NCI-H510A (cell line): Measurements from ENCODE around the gene RNASE12.
"Not testable (repeated sequence)": the region's sequence is repeated elsewhere in the genome, so short reads cannot be mapped to it uniquely, and the experiment has no call there.

ENCODE experiments used
- DNase-seq: peaks from one replicate; lab custom pipeline; 2025; lab: John Stamatoyannopoulos, UW

RNASE12 gene, protein sequence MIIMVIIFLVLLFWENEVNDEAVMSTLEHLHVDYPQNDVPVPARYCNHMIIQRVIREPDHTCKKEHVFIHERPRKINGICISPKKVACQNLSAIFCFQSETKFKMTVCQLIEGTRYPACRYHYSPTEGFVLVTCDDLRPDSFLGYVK

DNA sequence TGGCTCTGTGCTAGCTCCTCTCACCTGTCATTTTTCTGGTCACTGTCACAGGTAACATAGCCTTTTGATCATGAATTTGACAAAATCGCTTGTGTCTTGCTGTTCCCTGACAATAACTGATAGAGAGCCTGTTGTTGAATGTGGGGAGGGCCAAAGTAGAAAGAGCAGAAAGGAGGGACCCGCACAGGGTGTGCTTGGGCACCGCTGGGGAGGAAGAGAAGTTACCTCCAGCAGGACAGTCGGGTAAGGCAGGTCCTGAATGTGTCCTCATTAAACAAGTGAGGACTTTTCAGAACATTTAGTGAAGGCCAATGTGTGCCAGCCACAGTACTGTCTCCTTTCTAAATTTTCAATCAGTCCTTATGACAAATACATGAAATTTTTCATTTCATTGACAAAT lies at the start of gene RNASE12:
Gene RNASE12 (minus strand): TSS at position 142 of the 400 bp plus-strand sequence. CDS start 653 bp downstream, outside the sequence.
- no peak for DNase-seq

DNA sequence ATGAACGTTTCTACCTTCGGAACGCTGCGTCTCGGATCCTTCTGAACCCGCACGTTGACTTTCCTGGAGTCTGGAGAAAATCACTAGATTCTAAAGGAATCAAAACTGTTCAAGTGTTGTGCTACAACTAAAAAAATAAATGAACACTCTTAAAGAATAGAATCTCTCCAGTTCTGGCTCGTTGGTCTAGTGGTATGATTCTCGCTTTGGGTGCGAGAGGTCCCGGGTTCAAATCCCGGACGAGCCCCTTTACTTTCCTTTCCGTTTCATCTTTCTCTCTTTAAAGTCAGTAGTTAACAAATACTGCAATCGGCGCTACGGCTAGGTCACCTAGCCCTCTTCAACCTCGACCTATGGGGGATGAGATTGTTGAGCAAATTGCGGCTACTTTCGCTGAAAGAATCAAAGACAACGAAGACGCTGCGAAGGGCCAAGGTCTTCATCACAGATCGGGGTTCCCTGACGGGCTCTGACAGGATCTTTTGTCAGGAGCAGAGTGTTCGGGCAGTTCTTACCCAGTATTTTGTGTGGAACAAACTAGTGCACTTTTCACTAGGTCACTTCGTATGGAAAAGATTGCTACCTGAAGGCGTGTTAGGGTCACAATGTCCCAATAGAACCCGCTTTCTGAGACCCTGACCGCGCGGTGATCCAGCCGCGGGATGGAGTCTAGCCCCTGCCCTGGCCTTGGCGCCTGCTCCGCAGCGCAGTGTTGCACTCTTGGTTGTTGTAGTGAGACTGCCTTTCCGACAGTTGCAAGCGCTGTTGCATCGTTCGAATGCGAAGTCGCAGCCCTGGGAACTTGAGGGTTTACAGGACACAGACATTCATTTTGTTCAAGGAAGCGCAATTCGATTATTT lies 41.9 kb upstream of the RNASE12 start:
- DNase-seq: no peak

DNA sequence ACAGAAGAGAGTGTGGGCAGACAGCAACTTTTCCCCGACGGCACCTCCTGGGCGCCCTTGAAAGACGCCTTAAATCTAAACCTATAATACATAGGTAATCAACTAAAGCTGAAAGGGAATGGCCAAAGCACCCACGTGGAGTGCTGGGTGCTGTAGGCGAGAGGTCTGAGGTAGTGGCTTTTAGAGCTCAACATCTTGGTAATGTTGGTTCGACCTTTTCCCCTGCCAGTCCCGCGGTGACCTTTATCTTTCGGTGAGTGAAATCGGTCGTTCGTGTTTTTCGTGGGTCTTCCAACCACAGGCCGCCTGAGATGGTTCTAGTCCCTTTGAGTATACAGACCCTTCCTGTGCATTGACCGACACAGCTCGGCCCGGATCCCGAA lies 41.3 kb upstream of the RNASE12 start:
- DNase-seq: no peak

DNA sequence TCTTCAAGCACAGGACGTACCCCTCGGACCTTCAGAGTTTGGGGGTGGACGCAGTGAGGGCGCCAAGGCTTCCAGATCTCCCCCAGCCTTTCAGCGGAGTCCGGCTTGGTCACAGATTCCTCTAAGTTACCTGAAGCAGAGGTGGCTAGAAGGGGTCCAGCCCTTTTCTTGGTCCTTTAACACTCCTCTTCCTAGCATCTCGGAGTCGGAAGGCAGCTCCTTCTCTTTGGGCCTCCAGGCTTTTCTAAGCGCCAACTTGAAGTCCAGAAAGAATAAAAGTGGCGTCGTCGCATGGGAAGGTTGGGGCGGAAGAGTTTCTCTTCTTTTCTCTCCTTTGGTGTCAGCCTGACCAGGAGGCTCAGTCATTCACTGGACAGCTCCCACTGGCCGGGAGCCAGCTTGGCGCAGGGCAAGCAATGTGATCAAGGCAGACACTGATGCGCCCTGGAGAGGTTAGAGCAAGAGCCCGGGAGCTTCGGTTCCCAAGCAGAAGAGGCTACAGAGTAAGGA lies 40.8 kb upstream of the RNASE12 start:
- DNase-seq: no peak

DNA sequence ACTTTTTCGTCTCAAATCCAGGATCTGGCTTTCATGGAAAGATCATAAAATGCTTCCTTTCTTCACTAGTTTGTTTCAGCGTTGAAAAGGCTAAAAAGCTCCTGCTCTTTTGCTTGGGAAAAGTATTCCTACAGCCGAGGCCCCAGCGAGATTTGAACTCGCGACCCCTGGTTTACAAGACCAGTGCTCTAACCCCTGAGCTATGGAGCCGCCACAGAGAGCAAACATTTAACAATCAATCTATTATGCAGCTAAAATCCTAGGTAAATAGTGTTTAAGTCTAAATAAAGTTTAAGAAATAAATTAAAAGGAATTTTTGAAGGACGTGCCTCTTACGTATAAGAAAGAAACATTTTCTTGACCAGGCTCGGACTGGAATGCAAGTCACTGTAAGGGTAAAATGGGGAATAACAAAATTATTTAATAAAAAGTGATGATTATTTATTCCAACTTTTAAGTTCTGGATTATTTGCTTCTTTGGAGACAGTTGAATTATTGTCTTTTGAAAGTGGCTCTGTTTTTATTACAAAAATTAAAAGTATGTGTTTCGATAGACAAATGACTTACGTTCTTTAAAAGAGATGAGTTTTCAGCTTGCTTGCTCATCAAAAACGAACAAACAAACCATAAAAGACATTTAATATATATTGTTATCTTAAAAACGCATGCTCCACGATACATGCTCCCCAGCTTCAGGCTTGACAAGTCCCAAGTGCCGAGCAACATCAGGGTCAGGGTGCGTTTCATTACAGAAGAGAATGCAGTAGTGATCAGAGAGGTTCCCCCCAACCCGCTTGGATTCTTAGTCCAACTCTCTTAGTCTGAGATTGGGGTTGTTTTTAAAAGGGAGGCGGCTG lies 40.1 kb upstream of the RNASE12 start:
- no peak for DNase-seq

DNA sequence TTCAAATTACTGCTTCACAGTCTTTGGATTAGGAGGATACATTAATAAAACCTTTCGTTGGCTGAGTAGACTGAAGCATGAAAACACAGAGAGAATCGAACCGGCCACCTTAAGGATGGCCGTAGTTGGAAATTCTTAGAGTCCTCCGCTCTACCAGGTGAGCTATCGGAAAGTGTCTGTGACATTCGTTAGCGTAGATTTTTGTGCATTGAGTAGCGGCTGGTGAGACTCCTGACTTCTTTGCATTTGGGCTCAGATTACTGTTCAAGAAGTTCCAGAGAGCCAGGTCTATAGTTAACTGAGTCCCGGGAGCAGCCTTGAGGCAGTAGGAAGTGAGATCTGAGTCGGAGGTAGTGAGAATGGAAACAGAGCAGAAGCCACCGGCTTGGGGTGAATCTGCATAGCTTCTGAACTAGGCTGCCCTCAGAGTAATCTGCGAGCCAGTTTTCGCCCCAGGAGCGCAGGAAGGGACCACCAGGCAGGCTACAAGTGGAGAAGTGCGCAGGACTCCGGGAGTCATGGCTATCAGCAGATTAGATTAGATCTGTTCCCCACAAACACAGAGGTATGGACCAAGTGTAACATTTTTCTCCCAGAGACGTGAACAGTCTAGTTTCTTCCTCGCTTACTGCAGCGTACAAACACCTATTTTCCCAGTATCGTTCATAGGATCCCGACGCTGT lies 39.3 kb upstream of the RNASE12 start:
- no peak for DNase-seq

DNA sequence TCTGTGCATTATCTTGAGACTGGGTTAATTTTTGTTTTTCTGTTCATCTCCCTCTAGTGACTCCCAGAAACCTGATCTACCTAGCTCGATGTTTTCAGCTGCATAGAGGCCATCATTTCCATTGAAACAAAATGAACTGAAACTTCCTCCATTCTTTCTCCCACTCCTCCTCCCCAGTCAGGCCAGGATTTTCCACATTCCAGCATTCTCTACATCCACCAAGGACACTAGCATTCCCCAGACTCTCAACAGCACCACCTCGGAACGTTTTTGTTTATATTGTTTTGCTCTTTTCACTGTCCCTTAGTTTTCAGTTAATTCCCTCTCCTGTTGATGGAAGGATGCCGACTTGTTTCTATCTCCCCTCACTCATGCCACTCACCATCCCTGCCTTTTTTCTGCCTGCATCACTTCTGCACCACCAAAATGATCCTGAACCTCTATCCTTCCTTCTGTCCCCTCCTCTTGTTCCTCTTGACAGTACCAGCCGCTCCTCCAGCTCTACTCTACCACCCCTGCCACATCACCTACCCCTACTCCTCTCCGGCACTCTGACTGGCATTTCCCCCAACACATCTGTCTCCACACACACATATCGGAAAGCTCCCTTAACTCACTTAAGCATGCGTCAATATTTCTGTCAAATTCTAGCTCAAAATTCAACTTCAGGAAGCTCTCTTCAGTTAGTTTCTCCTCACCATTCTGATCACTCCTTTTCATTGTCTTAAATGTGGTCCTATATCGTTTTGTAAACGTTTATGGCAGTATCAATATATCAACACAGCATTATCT lies 37.1 kb upstream of the RNASE12 start:
- no peak for DNase-seq

DNA sequence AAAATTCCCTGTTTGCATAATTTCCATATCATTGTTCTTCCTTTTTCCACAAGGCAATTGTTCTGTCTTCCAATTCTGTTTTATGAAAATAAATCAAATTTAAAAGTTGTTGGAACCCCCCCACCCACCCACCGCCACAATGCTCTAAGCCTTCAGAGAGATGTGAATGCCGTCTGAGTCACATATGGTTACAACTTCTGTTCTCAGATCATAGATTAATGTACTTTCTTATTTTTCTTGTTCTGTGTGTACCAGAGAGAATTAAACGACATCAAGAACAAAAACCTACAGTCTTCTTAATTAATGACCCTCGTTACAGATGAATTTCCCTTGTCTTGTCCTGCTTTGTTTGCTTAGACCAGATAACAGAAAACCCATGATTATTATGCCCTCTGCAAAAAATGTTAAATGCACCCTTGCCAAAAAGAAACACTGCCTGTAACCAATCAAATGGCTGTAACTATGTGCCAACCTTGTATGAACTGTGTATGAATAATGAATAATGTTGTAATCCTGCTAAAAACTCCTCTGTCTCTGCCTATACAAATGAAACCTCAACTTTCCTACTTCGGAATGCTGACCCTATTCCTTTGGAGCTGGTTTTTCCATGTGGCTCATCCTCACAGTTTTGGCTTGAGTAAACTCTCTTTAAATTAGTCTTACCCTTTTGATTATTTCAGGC lies 36.3 kb upstream of the RNASE12 start:
- no peak for DNase-seq

DNA sequence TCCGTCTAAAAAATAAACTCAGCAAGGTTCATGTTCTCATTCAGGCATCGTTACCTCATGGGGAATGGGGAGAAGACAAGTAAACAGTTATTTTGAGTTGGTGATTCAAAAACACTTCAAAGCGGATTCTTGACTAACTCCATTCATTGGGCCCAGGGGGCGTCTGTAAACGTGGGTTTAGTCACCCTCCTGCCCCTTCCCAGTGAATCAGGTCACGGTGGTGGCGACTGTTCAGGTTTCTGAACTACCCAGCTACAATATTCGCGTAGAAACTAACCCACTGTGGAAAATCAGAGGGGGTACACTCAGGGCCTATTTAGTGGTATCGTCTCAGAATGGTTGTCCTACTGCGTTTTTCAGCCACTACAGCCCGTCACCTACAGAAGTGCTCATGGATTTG lies 35.1 kb upstream of the RNASE12 start:
- DNase-seq: no peak

DNA sequence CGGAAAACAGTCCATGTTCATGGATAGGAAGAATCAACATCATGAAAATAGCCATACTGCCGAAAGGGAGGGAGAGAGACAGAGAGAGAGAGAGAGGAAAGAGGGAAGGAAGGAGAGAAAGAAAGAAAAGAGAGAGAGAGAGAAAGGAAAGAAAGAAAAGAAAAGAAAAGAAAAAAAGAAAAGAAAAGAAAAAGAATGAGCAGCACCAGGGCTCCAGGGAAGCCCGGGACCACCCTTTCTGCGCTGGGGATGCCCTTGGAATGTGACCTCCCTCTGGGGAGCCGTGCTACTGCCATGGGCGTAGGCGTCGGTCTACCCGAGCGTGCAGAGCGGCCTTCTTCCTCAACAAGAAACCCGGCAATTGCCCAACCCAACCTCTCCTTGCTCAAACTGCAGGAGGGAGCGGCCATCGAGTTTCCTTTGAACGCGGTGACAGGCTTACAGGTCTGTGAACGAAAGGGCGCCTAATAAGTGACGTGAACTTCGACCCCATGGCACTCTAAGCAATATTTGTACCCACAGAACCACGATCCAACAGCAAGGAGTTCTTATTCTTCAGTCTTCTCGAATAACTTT lies 33.4 kb upstream of the RNASE12 start:
- no peak for DNase-seq

DNA sequence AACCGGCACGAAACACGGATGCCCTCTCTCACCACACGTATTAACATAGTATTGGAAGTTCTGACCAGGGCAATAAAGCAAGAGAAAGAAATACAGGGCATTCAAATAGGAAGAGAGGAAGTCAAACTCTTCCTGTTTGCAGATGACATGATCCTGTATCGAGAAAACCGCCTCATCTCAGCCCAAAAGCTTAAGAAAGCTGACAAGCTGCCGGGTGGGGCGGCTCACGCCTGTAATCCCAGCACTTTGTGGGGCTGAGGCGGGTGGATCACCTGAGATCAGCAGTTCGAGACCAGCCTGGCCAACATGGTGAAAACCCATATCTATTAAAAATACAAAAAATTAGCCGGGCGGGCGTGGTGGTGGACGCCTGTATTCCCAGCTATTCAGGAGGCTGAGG lies 32.6 kb upstream of the RNASE12 start:
- DNase-seq: no peak

DNA sequence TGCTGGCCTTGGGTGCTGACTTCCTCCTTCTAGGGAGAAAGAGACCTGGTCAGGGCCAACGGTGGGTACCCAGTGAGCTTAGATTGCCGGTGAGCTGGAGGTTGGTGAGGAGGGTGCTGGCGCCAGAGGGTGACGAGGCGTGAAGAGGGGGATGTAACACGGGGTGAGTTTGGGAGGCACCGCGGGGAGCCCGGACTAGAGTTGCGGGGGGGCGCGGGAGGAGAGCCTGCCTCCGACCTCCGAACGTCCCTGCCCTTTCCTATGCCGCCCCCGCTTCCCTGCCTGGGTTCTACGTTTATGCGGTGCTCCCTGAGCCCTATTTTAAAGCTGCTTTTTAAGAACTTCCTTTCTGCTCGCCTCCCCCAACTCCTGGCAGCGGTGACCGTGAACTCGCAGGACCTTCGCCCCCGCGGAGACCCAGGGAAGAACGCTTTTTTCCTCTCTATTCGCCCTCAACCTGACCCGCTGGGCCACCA lies 31.7 kb upstream of the RNASE12 start:
- DNase-seq: no peak

DNA sequence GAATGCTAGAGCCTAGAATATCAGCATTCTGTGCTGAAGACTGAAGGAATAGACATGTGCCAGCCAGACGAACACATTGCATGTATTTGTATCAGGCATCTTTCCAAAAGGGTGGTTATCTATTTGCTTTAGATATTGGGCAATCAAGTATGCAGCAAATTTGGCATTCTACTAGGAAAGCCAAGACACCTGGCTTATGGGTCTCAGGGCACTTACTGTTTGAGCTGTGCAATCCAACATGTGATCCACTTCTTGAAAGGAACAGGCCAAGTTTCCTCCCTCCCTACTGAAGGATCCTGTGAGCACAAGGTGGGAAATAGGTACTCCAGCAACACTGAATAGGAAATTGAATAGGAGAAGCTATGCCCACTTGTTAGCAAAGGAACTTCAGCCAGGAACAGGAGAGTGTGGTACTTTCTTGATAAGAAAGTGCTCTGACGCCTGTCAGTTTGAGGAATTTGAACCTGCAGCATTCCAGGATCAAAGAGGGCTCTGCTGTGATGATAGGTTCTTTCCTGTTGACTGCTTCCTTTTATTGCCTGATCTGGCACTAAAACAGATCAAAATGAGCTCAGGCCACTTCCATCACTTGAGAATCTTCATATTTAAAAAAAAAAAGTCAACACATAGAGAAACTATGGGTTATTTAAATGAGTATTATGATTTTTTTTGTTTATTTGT lies 29.8 kb upstream of the RNASE12 start:
- no peak for DNase-seq

DNA sequence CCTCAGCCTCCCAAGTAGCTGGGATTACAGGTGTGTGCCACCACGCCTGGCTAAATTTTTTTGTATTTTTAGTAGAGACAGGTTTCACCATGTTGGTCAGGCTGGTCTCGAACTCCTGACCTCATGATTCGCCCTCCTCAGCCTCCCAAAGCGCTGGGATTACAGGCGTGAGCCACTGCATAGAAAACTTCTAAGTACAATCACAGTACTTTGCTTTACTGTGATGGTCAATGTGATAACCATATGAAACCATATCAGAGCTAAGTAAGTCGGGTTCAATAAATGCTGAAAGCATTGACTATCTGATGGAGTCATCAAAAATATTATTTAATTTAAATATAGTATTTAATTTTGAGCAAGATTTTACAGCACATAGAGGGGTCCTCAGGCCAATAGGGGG lies 28.5 kb upstream of the RNASE12 start:
- not testable (repeated sequence) for DNase-seq

DNA sequence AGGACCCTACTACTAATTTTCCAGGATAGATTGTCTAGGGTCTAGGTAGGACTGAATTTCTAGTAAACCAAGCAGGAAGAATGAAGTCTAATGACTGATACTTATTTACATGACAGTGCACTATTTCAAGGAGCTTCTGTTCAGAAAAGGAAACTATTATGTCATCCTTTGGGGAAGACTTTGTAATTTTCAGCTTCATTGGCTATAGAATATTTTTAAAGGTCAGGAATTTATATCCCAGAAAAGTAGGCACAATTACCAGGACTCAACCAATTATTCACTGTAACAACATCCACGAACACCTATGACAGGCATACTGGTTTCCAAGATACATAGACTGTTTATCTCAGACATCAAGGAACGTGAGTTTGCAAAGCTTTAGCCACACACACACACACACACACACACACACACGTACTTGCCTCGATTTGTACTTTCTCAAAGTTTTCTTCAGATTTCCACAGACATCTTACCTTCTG lies 27.1 kb upstream of the RNASE12 start:
- DNase-seq: no peak

DNA sequence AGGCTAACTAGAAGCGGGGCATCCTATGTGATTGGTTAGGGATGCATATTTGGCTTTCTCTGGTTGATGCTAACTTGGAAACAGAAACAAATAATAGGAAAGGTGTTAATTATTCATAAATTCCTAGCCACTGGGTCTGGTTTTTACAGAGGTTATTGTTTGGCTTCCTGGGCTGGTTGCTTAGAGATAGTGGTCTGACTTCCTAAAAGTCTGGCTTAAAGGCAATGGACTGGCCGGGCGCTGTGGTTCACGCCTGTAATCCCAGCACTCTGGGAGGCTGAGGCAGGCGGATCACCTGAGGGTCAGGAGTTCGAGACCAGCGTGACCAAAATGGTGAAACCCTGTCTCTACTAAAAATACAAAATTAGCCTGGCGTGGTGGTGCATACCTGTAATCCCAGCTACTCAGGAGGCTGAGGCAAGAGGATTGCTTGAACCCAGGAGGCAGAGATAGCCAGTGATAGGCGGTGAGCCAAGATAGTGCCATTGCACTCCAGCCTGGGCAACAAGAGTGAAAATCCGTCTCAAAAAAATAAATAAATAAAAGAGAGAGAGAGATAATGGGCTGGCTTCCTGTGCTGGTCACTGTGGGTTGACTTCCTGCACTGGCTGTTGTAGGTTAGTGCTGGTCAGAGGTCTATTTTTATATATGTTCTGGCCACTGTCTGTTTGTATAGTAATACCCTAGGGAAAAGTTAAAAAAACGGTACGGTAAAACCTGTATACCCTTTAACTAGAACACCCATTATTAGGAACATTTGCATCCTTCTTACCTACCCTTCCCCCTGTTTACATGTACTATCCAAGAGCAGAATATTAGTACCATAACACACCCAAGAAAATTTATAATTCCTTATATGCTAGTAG lies 26.2 kb upstream of the RNASE12 start:
- no peak for DNase-seq

DNA sequence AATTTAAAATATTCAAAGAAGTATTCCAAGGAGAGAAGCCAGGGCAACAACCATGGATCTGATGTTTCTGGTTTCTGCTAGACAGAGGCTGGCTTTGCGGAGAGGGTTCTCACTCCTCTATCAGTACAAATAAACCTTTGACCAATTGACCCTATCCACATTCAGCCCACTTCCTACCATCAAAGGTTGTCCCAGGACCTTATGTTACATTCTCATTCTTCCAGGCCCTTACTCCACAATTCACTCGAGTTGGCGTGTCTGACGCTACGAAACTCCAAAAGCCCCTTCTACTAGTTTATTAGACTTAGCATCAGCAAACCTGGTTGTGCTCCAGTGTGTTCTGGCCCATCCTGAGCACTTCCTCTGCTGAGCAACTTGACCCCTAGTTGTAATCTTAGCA lies 24.8 kb upstream of the RNASE12 start:
- no peak for DNase-seq
